Fibroblast of villous mesenchyme (primary cell): ENCODE results near the gene BOK. TPM values are rescaled to one million over a fixed set of nuclear protein-coding genes. Genes with fewer than 3 reads are reported as not detected.

Experiments used
- DNase-seq: peaks from one replicate; pipeline ENCODE4 v3.0.0-alpha.2; 2010; ENCODE audit warnings: low read depth
- H3K4me3 ChIP-seq: 2 replicates; pipeline ENCODE4 v1.5.1; 2011; ENCODE audit warnings: low read depth, mild to moderate bottlenecking, low read length
- CTCF ChIP-seq: IDR thresholded peaks from 2 replicates; pipeline ENCODE4 v1.5.1; 2012; ENCODE audit warnings: low read depth, mild to moderate bottlenecking, low read length; ENCODE audit not compliant: insufficient read depth
- total RNA-seq: library from RNA; depleted of rRNA; stranded (reverse); fragments of >200 nt; gene quantifications from 2 replicates; pipeline ENCODE4 v1.2.3, GENCODE V29; 2012

BOK gene
- total RNA-seq, 1 donor, result 54.0 TPM

DNA sequence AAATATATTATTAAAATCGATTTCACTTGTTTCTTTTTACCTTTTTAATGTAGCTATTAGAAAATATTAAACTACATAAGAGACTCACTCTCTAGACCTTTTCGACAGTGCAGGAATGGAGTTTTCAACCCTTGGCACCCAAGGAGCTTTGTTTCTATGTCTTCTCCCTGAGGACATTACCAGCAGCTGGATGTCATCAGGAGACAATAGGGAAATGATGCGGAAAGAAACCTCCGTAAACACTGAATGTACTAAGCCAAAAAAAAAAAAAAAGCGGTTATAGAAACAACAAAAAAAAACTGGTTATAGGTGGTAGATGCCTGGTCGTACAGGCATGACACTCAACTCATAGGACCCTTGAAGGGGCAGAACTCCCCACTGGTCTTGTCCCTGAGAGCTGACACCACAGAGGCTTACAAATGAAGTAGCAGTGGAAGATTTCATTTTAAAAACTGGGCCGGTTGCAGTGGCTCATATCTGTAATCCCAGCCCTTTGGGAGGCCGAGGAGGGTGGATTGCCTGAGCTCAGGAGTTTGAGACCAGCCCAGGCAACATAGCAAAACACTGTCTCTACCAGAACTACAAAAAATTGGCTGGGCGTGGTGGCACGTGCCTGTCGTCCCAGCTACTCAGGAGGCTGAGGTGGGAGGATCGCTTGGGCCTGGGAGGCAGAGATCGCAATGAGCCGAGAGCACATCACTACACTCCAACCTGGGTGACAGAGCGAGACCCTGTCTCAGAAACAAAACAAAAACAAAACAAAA lies 54.7 kb downstream of the BOK start:
- no peak overlapping the region for H3K4me3 ChIP-seq
- TF ChIP-seq CTCF, result no peak
- DNase-seq, result no peak

GRCh38 chr2:241615041-241615440 lies 56.5 kb downstream of the BOK start:
- DNase-seq, result no peak
- no peak for TF ChIP-seq CTCF
- no peak overlapping the region for H3K4me3 ChIP-seq

DNA sequence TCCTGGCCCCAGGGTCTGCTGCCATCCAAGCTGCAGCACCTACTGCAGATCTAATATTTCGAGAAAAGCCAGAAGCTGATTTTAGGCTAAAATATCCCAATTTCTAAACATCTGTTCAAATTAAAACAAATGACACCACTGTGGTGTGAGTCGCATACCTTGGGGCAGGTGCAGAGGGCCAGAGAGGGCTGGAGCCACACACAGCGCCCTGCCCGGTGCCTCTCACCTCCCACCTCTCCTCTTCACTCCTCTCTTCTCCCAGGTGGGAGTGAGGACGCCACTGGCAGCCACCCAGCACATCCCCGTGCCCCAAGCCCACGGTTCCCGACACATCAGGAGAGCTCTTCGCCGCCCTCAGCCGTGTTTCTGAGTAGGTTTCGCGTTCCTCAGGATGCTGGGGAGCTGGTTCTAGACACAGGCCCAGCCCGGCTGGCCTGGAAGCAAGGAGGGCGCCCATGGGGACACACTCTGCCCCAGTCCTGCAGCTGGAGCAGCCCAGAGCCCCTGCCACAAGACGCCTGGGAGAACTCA lies 57.0 kb downstream of the BOK start:
- H3K4me3 ChIP-seq, result no peak overlapping the region
- TF ChIP-seq CTCF, result no peak
- DNase-seq, result no peak

GRCh38 chr2:241616168-241617125 lies 57.9 kb downstream of the BOK start:
- no peak for DNase-seq
- H3K4me3 ChIP-seq, result no peak overlapping the region
- no peak for TF ChIP-seq CTCF

GRCh38 chr2:241617431-241618154 lies 59.0 kb downstream of the BOK start:
- TF ChIP-seq CTCF, result no peak
- H3K4me3 ChIP-seq, result no peak overlapping the region

GRCh38 chr2:241618296-241618805 lies 59.8 kb downstream of the BOK start:
- no peak for DNase-seq
- TF ChIP-seq CTCF, result no peak
- H3K4me3 ChIP-seq, result no peak overlapping the region

More at GRCh38 chr2:241617431-241618154, 59.0 kb downstream of the BOK start:
- DNase-seq, result no peak
